NCI-H2227 (cell line): ENCODE data around the gene FCRL4.

Experiments used
- DNase-seq: peaks from one replicate; lab custom pipeline; 2025; ENCODE audit not compliant: unreplicated experiment; lab: John Stamatoyannopoulos, UW

FCRL4 gene

GRCh38 chr1:157597959-157598667 lies at the start of gene FCRL4:
Gene FCRL4 (minus strand): TSS chr1:157598085. CDS start chr1:157597944, 141 bp downstream.
- no peak for DNase-seq

GRCh38 chr1:157646144-157646543 lies 48.3 kb upstream of the FCRL4 start:
- no peak for DNase-seq

- no peak for DNase-seq
Measured at GRCh38 chr1:157641177-157641576, 43.3 kb upstream of the FCRL4 start.

GRCh38 chr1:157639800-157640199 lies 41.9 kb upstream of the FCRL4 start:
- no peak for DNase-seq

- no peak for DNase-seq
Measured at GRCh38 chr1:157628773-157629172, 30.9 kb upstream of the FCRL4 start.

- DNase-seq: no peak
Measured at GRCh38 chr1:157626099-157626498, 28.2 kb upstream of the FCRL4 start.

- no peak for DNase-seq
Measured at GRCh38 chr1:157624471-157624870, 26.6 kb upstream of the FCRL4 start.

GRCh38 chr1:157622471-157622870 lies 24.6 kb upstream of the FCRL4 start:
- DNase-seq: no peak

- no peak for DNase-seq
Measured at GRCh38 chr1:157618190-157618589, 20.3 kb upstream of the FCRL4 start.

GRCh38 chr1:157600236-157600635 lies 2.4 kb upstream of the FCRL4 start:
- DNase-seq: no peak

- DNase-seq: no peak
Measured at GRCh38 chr1:157596384-157596783, 1.5 kb downstream of the FCRL4 start.

- no peak for DNase-seq
Measured at GRCh38 chr1:157595356-157595755, 2.5 kb downstream of the FCRL4 start.

- no peak for DNase-seq
Measured at GRCh38 chr1:157585984-157586383, 11.9 kb downstream of the FCRL4 start.

GRCh38 chr1:157584503-157584902 lies 13.4 kb downstream of the FCRL4 start:
- no peak for DNase-seq

GRCh38 chr1:157580828-157581210 lies 17.1 kb downstream of the FCRL4 start:
- no peak for DNase-seq

- peak; percentile 64 for DNase-seq
Measured at GRCh38 chr1:157580179-157580827, 17.6 kb downstream of the FCRL4 start.

- no peak for DNase-seq
Measured at GRCh38 chr1:157577420-157577819, 20.5 kb downstream of the FCRL4 start.

- DNase-seq: no peak
Measured at GRCh38 chr1:157575744-157576143, 22.1 kb downstream of the FCRL4 start.

GRCh38 chr1:157574836-157575235 lies 23.0 kb downstream of the FCRL4 start:
- DNase-seq: no peak

- no peak for DNase-seq
Measured at GRCh38 chr1:157566484-157567300, 31.2 kb downstream of the FCRL4 start.

- DNase-seq: no peak
Measured at GRCh38 chr1:157562515-157562914, 35.4 kb downstream of the FCRL4 start.

GRCh38 chr1:157558119-157558518 lies 39.8 kb downstream of the FCRL4 start:
- no peak for DNase-seq
